HepG2 (cell line): Measurements from ENCODE around the gene RNPS1. TPM values are rescaled to one million over a fixed set of nuclear protein-coding genes. Genes with fewer than 3 reads are reported as not detected.

ENCODE experiments used
- ADNP ChIP-seq: sonication (generic); formaldehyde crosslinking; IDR thresholded peaks from 2 replicates; pipeline ENCODE4 v1.4.0; 2020; ENCODE audit warnings: missing genetic modification reagents
- CENPX ChIP-seq: sonication (generic); formaldehyde crosslinking; IDR thresholded peaks from 2 replicates; pipeline ENCODE4 v1.9.0; 2021; ENCODE audit warnings: mild to moderate bottlenecking, missing genetic modification reagents, moderate library complexity
- CHCHD3 ChIP-seq: sonication (generic); formaldehyde crosslinking; IDR thresholded peaks from 2 replicates; pipeline ENCODE4 v1.8.0; 2022; ENCODE audit warnings: mild to moderate bottlenecking, missing genetic modification reagents, moderate library complexity
- E2F5 ChIP-seq: sonication (generic); formaldehyde crosslinking; conservative IDR thresholded peaks from 2 replicates; pipeline ENCODE4 v1.4.0; 2020; ENCODE audit warnings: missing genetic modification reagents
- GLI4 ChIP-seq: sonication (generic); formaldehyde crosslinking; IDR thresholded peaks from 2 replicates; pipeline ENCODE4 v1.5.1; 2020; ENCODE audit warnings: missing genetic modification reagents, mild to moderate bottlenecking, moderate library complexity, borderline replicate concordance
- HOXD1 ChIP-seq: sonication (generic); formaldehyde crosslinking; IDR thresholded peaks from 2 replicates; pipeline ENCODE4 v1.5.0; 2020; ENCODE audit warnings: missing genetic modification reagents
- MAFK ChIP-seq, 2 experiments: IDR thresholded peaks in 1 of 2; conservative IDR thresholded peaks in 1 of 2; 2 replicates each; pipeline ENCODE4 v1.6.1; 2011; ENCODE audit warnings: improper control_type of control experiment in 2 of 2, low read length in 2 of 2
- MIER2 ChIP-seq: IDR thresholded peaks from 2 replicates; pipeline ENCODE4 v1.6.1; 2016; ENCODE audit warnings: missing biosample characterization, missing genetic modification reagents
- MLLT10 ChIP-seq: sonication (generic); formaldehyde crosslinking; IDR thresholded peaks from 2 replicates; pipeline ENCODE4 v1.4.0; 2020; ENCODE audit warnings: missing genetic modification reagents
- NFATC3 ChIP-seq: sonication (generic); formaldehyde crosslinking; IDR thresholded peaks from 2 replicates; pipeline ENCODE4 v1.5.1; 2020; ENCODE audit warnings: mild to moderate bottlenecking, missing genetic modification reagents
- PRPF4 ChIP-seq: fragments of 200-400 bp; formaldehyde crosslinking; IDR thresholded peaks from 2 replicates; pipeline ENCODE4 v1.6.1; 2016; ENCODE audit warnings: low read length, low read depth; ENCODE audit not compliant: poor library complexity, severe bottlenecking
- PTBP1 ChIP-seq: fragments of 200-400 bp; formaldehyde crosslinking; IDR thresholded peaks from 2 replicates; pipeline ENCODE4 v1.6.1; 2018; ENCODE audit warnings: low read length, low read depth; ENCODE audit not compliant: poor library complexity, severe bottlenecking
- RAD21 ChIP-seq: fragments of 450-650 bp; formaldehyde crosslinking; IDR thresholded peaks from 2 replicates; pipeline ENCODE4 v1.5.0; 2020; ENCODE audit warnings: mild to moderate bottlenecking
- STAT5B ChIP-seq: sonication (generic); formaldehyde crosslinking; IDR thresholded peaks from 2 replicates; pipeline ENCODE4 v1.4.0; 2020; ENCODE audit warnings: missing genetic modification reagents
- TBX2 ChIP-seq: sonication (generic); formaldehyde crosslinking; IDR thresholded peaks from 2 replicates; pipeline ENCODE4 v1.5.0; 2020; ENCODE audit warnings: missing genetic modification reagents, mild to moderate bottlenecking, borderline replicate concordance
- TRIM22 ChIP-seq: fragments of 450-650 bp; IDR thresholded peaks from 2 replicates; pipeline ENCODE4 v1.6.1; 2017
- YY1 ChIP-seq: IDR thresholded peaks from 2 replicates; pipeline ENCODE4 v1.6.1; 2011; ENCODE audit warnings: low read length, low read depth, moderate library complexity, mild to moderate bottlenecking; ENCODE audit not compliant: insufficient read depth, insufficient replicate concordance
- ZBTB25 ChIP-seq: IDR thresholded peaks from 2 replicates; pipeline ENCODE4 v1.6.1; 2018; ENCODE audit warnings: missing genetic modification reagents
- ZNF296 ChIP-seq: sonication (generic); formaldehyde crosslinking; conservative IDR thresholded peaks from 2 replicates; pipeline ENCODE4 v1.5.0; 2020; ENCODE audit warnings: mild to moderate bottlenecking, missing genetic modification reagents
- ZNF784 ChIP-seq: sonication (generic); formaldehyde crosslinking; IDR thresholded peaks from 2 replicates; pipeline ENCODE4 v1.5.1; 2020; ENCODE audit warnings: missing genetic modification reagents, mild to moderate bottlenecking, borderline replicate concordance
- polyA plus RNA-seq, 8 experiments: library from polyadenylated mRNA; depleted of rRNA in 3 of 8; stranded (reverse) in 7 of 8; unstranded in 1 of 8; fragments of >200 nt; fragmentation: Illumina TruSeq in 4 of 8; extraction: Trizol in 4 of 8; gene quantifications; 2 replicates each; pipeline versions ENCODE4 v1.2.1 to v1.2.3, GENCODE V29; 2011 to 2016; ENCODE audit warnings: low read depth in 4 of 8, missing spikeins in 1 of 8, mixed read lengths in 1 of 8; ENCODE audit not compliant: insufficient read depth in 1 of 8
- total RNA-seq, 5 experiments: library from RNA; depleted of rRNA; stranded (reverse); fragments of >200 nt; fragmentation: Illumina TruSeq; extraction: Trizol; gene quantifications; 2 replicates each; pipeline ENCODE4 v1.2.3, GENCODE V29; 2016; ENCODE audit warnings: low read depth in 1 of 5

Gene RNPS1
- total and polyA plus RNA-seq, 2 of the 13 experiments (the other 11 are each of a cell fraction or from before 2014, with no cell fraction given): 126 to 133 TPM

GRCh38 chr16:2213817-2214718 lies 53.9 kb downstream of the RNPS1 start (continued):
- TF ChIP-seq ZNF296 (CRISPR knock-in tag): no peak
- no peak for TF ChIP-seq NFATC3 (CRISPR knock-in tag)
- TF ChIP-seq MAFK (conservative IDR thresholded peaks at IDR 0.05 in 1 of 2, IDR thresholded peaks at IDR 0.05 in 1 of 2; ENCODE audit: low read length in 2 of 2): no peak
- no peak for TF ChIP-seq ZBTB25 (CRISPR knock-in tag)
- TF ChIP-seq PRPF4: no peak
- TF ChIP-seq MLLT10: no peak
- TF ChIP-seq GLI4 (CRISPR knock-in tag): no peak
- TF ChIP-seq ADNP (CRISPR knock-in tag): no peak
- peak; percentile 62 for TF ChIP-seq YY1
- no peak for TF ChIP-seq CENPX (CRISPR knock-in tag)
- peak; percentile 56; the same call in 1 of the 2 replicates for TF ChIP-seq CHCHD3 (CRISPR knock-in tag)
- peak; percentile 78; the same call in 1 of the 2 replicates for TF ChIP-seq ZNF784 (CRISPR knock-in tag)
- no peak for TF ChIP-seq HOXD1
- TF ChIP-seq MIER2 (CRISPR knock-in tag): no peak
- no peak for TF ChIP-seq STAT5B
- TF ChIP-seq E2F5 (CRISPR knock-in tag): no peak
- TF ChIP-seq RAD21 (CRISPR knock-in tag): peak; percentile 44; the same call in 1 of the 2 replicates
- no peak for TF ChIP-seq PTBP1
- TF ChIP-seq TRIM22: no peak
- no peak for TF ChIP-seq TBX2 (CRISPR knock-in tag)
